ENCODE measurements around the gene ALX4.

ALX4 gene

GRCh38 chr11:44281151-44281550 is 28.8 kb downstream of the ALX4 start:
- TF ChIP-seq CTCF (IDR thresholded peaks at IDR 0.05; ENCODE audit: low read depth, low read length) = no peak
- no peak overlapping the region for H3K4me3 ChIP-seq (ENCODE audit: low read depth, low read length)

GRCh38 chr11:44280257-44280656 is 29.7 kb downstream of the ALX4 start:
- no peak overlapping the region for H3K4me3 ChIP-seq (ENCODE audit: low read depth, low read length)
- TF ChIP-seq CTCF (IDR thresholded peaks at IDR 0.05; ENCODE audit: low read depth, low read length) = no peak

- no peak for TF ChIP-seq CTCF (IDR thresholded peaks at IDR 0.05; ENCODE audit: low read depth, low read length)
- H3K4me3 ChIP-seq (ENCODE audit: low read depth, low read length) = no peak overlapping the region
Measured at GRCh38 chr11:44279483-44279882, 30.5 kb downstream of the ALX4 start.

GRCh38 chr11:44277196-44278090 is 32.5 kb downstream of the ALX4 start:
- TF ChIP-seq CTCF (IDR thresholded peaks at IDR 0.05; ENCODE audit: low read depth, low read length) = no peak
- no peak overlapping the region for H3K4me3 ChIP-seq (ENCODE audit: low read depth, low read length)

DNA sequence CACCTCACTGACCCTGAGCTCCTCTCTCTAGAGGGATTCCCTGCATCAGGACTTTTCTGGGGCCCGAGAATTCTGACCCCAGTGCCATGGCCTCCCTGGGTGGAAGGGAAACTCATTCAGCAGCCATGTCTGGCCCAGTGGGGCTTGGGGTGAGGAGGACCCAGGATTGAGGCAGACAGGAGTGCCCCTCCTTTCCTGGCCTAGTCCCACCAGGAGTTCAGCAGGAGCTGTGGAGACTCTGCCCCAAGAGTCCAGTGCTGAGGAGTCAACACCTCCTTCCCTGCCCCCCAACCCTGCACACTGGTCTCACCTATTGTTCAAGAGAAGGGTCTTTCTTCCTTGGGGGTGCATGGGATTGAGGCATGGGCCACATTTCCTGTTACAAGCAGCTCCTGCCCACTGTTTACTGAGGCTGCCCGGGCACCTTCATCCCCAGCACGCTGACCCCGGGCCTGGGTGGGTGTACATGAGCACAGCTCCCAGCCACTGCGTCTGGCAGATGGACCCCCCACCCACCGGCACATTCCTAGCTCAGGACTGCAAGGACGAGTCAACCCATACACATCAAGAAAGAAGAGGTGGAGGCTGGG is 33.9 kb downstream of the ALX4 start:
- no peak for TF ChIP-seq CTCF (IDR thresholded peaks at IDR 0.05; ENCODE audit: low read depth, low read length)
- H3K4me3 ChIP-seq (ENCODE audit: low read depth, low read length) = no peak overlapping the region

DNA sequence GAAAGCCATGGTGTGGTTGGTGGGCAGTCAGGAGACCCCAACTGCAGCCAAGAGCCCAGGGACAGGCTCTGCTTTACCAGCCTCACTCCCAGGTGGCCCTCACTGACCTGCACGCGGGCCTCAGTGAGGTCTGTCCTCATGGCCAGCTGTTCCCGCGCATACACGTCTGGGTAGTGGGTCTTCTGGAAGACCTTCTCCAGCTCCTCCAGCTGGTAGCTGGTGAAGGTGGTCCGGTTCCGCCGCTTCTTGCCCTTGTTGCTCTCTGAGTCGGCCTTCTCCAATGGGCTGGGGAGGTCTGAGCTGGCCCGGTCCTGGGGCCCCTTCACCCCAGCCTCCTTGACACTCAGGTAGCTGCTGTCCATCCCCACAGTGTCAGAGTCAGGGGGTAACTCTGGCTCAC is 34.7 kb downstream of the ALX4 start:
- H3K4me3 ChIP-seq (ENCODE audit: low read depth, low read length) = no peak overlapping the region

More for the DNA sequence above, 34.7 kb downstream of the ALX4 start:
- no peak for TF ChIP-seq CTCF (IDR thresholded peaks at IDR 0.05; ENCODE audit: low read depth, low read length)
